Vagina (tissue), 2 donors: ENCODE measurements around the gene CRYBA4. TPM values are rescaled to one million over a fixed set of nuclear protein-coding genes. Genes with fewer than 3 reads are reported as not detected.
A peak's percentile ranks its signal among the peaks of the same experiment; 100 is the strongest.

ENCODE experiments used
- DNase-seq, 2 donors: peaks; one replicate each; pipeline ENCODE4 v3.0.0-alpha.2; 2017; ENCODE audit errors: extremely low spot score in 2 of 2
- H3K27ac ChIP-seq: fragments of 200-600 bp; sonication (generic); one replicate; pipeline ENCODE4 v1.5.1; 2019
- H3K27me3 ChIP-seq: fragments of 200-600 bp; sonication (generic); one replicate; pipeline ENCODE4 v1.5.1; 2019
- H3K36me3 ChIP-seq, 2 donors: fragments of 200-600 bp; sonication (generic); one replicate each; pipeline ENCODE4 v1.5.1; 2017 to 2019
- H3K4me1 ChIP-seq: fragments of 200-600 bp; sonication (generic); one replicate; pipeline ENCODE4 v1.5.1; 2019
- H3K4me3 ChIP-seq, 2 donors: fragments of 200-600 bp; sonication (generic); 1 replicate in 1 of 2; 2 replicates in 1 of 2; pipeline ENCODE4 v1.5.1; 2016 to 2019
- H3K9me3 ChIP-seq: fragments of 200-600 bp; sonication (generic); one replicate; pipeline ENCODE4 v1.5.1; 2019
- CTCF ChIP-seq, 3 experiments: fragments of 450-650 bp in 2 of 3; fragments of 200-600 bp in 1 of 3; sonication (generic) in 1 of 3; IDR thresholded peaks; one replicate each; pipeline ENCODE4 v1.5.1; 2017 to 2019; ENCODE audit warnings: antibody characterized with exemption in 3 of 3, mild to moderate bottlenecking in 2 of 3, moderate library complexity in 2 of 3
- POLR2A ChIP-seq, 2 donors: fragments of 450-650 bp; IDR thresholded peaks; one replicate each; pipeline ENCODE4 v1.6.1; 2017; ENCODE audit warnings: antibody characterized with exemption in 2 of 2, mild to moderate bottlenecking in 2 of 2, moderate library complexity in 2 of 2
- POLR2AphosphoS5 ChIP-seq, 2 donors: sonication (generic); formaldehyde crosslinking; IDR thresholded peaks; one replicate each; pipeline ENCODE4 v1.9.0; 2017; ENCODE audit warnings: antibody characterized with exemption in 2 of 2, mild to moderate bottlenecking in 2 of 2, low read depth in 1 of 2; ENCODE audit not compliant: insufficient read depth in 1 of 2
- intact Hi-C: fragments of 100-400 bp; cut with DNase I; formaldehyde crosslinking; loops from one replicate; pipeline ENCODE4 v1.15.1; 2023
- total RNA-seq: library from RNA; depleted of rRNA; stranded (reverse); fragments of >200 nt; gene quantifications from one replicate; pipeline ENCODE4 v1.2.3, GENCODE V29; 2016

CRYBA4 gene
- total RNA-seq, 1 donor from 2014 or later = not detected

GRCh38 chr22:26658161-26658560 lies 36.4 kb downstream of the CRYBA4 start:
- peaks cover 26% of the 10 kb centered on the region for H3K4me1 ChIP-seq
- no peaks in the 10 kb centered on the region for H3K36me3 ChIP-seq
- H3K27ac ChIP-seq = no peak overlapping the region
- DNase-seq = no peak
- TF ChIP-seq POLR2AphosphoS5 (IDR thresholded peaks at IDR 0.05; ENCODE audit: insufficient read depth in 1 of 2, low read depth in 1 of 2) (no peak), POLR2A (IDR thresholded peaks at IDR 0.05) (no peak), CTCF (IDR thresholded peaks at IDR 0.05) (no peak)
- intact Hi-C loops = no loop called here
- H3K27me3 ChIP-seq = peaks cover 18% of the 10 kb centered on the region
- peak overlapping the region; percentile 32 for H3K4me3 ChIP-seq
- no peaks in the 10 kb centered on the region for H3K9me3 ChIP-seq

GRCh38 chr22:26658671-26659478 lies 37.1 kb downstream of the CRYBA4 start:
- H3K27me3 ChIP-seq = peaks cover 18% of the 10 kb centered on the region
- intact Hi-C loops = no loop called here
- H3K4me3 ChIP-seq = peak overlapping the region; percentile 27 to 32
- no peaks in the 10 kb centered on the region for H3K9me3 ChIP-seq
- H3K36me3 ChIP-seq = no peaks in the 10 kb centered on the region
- TF ChIP-seq POLR2A (IDR thresholded peaks at IDR 0.05) = no peak
- TF ChIP-seq POLR2AphosphoS5 (IDR thresholded peaks at IDR 0.05; ENCODE audit: insufficient read depth in 1 of 2, low read depth in 1 of 2) = peak in 1 of 2 donors; percentile 31
- TF ChIP-seq CTCF (IDR thresholded peaks at IDR 0.05) = no peak
- H3K4me1 ChIP-seq = peaks cover 26% of the 10 kb centered on the region
- H3K27ac ChIP-seq = no peak overlapping the region
- no peak for DNase-seq

GRCh38 chr22:26660356-26660755 lies 38.6 kb downstream of the CRYBA4 start:
- TF ChIP-seq CTCF (IDR thresholded peaks at IDR 0.05) = no peak
- no peak for TF ChIP-seq POLR2AphosphoS5 (IDR thresholded peaks at IDR 0.05; ENCODE audit: insufficient read depth in 1 of 2, low read depth in 1 of 2)
- no peak for TF ChIP-seq POLR2A (IDR thresholded peaks at IDR 0.05)
- Histone ChIP-seq H3K4me3 (no peak overlapping the region), H3K36me3 (no peaks in the 10 kb centered on the region), H3K27me3 (peaks cover 18% of the 10 kb centered on the region), H3K27ac (no peak overlapping the region), H3K9me3 (no peaks in the 10 kb centered on the region), H3K4me1 (peaks cover 26% of the 10 kb centered on the region)
- intact Hi-C loops = no loop called here
- no peak for DNase-seq

GRCh38 chr22:26660961-26661578 lies 39.3 kb downstream of the CRYBA4 start:
- no peak overlapping the region for H3K27ac ChIP-seq
- peaks cover 18% of the 10 kb centered on the region for H3K27me3 ChIP-seq
- DNase-seq = no peak
- no peaks in the 10 kb centered on the region for H3K9me3 ChIP-seq
- no peaks in the 10 kb centered on the region for H3K36me3 ChIP-seq
- H3K4me3 ChIP-seq = no peak overlapping the region
- TF ChIP-seq POLR2AphosphoS5 (IDR thresholded peaks at IDR 0.05; ENCODE audit: insufficient read depth in 1 of 2, low read depth in 1 of 2) (no peak), POLR2A (IDR thresholded peaks at IDR 0.05) (no peak), CTCF (IDR thresholded peaks at IDR 0.05) (no peak)
- intact Hi-C loops = no loop called here
- peaks cover 26% of the 10 kb centered on the region for H3K4me1 ChIP-seq

GRCh38 chr22:26662160-26662559 lies 40.4 kb downstream of the CRYBA4 start:
- intact Hi-C loops = no loop called here
- H3K27ac ChIP-seq = no peak overlapping the region
- no peaks in the 10 kb centered on the region for H3K9me3 ChIP-seq
- H3K4me3 ChIP-seq = no peak overlapping the region
- peaks cover 13% of the 10 kb centered on the region for H3K27me3 ChIP-seq
- TF ChIP-seq CTCF (IDR thresholded peaks at IDR 0.05) (no peak), POLR2A (IDR thresholded peaks at IDR 0.05) (no peak), POLR2AphosphoS5 (IDR thresholded peaks at IDR 0.05; ENCODE audit: insufficient read depth in 1 of 2, low read depth in 1 of 2) (no peak)
- peaks cover 22% of the 10 kb centered on the region for H3K4me1 ChIP-seq
- no peaks in the 10 kb centered on the region for H3K36me3 ChIP-seq
- no peak for DNase-seq
